ENCODE results near the gene HBA2. TPM values are rescaled to one million over a fixed set of nuclear protein-coding genes. Genes with fewer than 3 reads are reported as not detected.
A peak's percentile ranks its signal among the peaks of the same experiment; 100 is the strongest.

HBA2 gene
- total and polyA plus RNA-seq, 9 of the 15 experiments (the other 6 are each of a cell fraction or from before 2014, with no cell fraction given), result 40.4 to 853 (median 286) TPM

GRCh38 chr16:177981-178667 is 5.4 kb downstream of the HBA2 start (continued):
- TF ChIP-seq CEBPG (CRISPR knock-in tag; IDR thresholded peaks at IDR 0.05) (peak; percentile 52; the same call in 1 of the 2 replicates), CEBPG (tag; conservative IDR thresholded peaks at IDR 0.05 in 1 of 2, IDR thresholded peaks at IDR 0.05 in 1 of 2) (no peak)

GRCh38 chr16:178668-179015 is 6.0 kb downstream of the HBA2 start:
- ATAC-seq (no peak), DNase-seq (ENCODE audit: extremely low read depth in 1 of 4, low spot score in 3 of 4) (no peak), FAIRE-seq (no peak)
- Histone ChIP-seq H3K9ac (ENCODE audit: insufficient read depth in 1 of 2, low read depth in 2 of 2, low read length in 2 of 2) (0 out of 4 replicates have a peak overlapping the region, but pooled peaks of 1 of the 2 experiments have one; percentile 63), H3K4me3 (peak overlapping the region; percentile 55; the same call in 1 of the 2 replicates), H3K27ac (ENCODE audit: extremely low read depth, low read depth, low read length) (peak overlapping the region; percentile 57; the same call in 1 of the 3 replicates), H2AFZ (ENCODE audit: low read depth, low read length) (no peak overlapping the region), H3K27me3 (ENCODE audit: control insufficient read depth in 2 of 2, insufficient read depth in 2 of 2, low read length in 2 of 2) (no peaks in the 10 kb centered on the region), H3K4me1 (replicated peaks in 1 of 2; ENCODE audit: control insufficient read depth in 2 of 2, insufficient read depth in 2 of 2, low read length in 2 of 2) (peaks cover 30 to 59% of the 10 kb centered on the region in 2 experiments; a peak in 4 of 5 replicates), H3K79me2 (ENCODE audit: control insufficient read depth, insufficient read depth, low read length) (peaks cover 47% of the 10 kb centered on the region), H4K20me1 (replicated peaks; ENCODE audit: control insufficient read depth, insufficient read depth, low read length) (0 out of 2 replicates have a peak, but pooled peaks cover 3% of the 10 kb centered on the region), H3K36me3 (ENCODE audit: control insufficient read depth, insufficient read depth, low read length) (peaks cover 24% of the 10 kb centered on the region), H3K9me1 (ENCODE audit: control insufficient read depth, insufficient read depth, low read length) (peaks cover 3% of the 10 kb centered on the region), H3K9me3 (replicated peaks; ENCODE audit: control insufficient read depth, insufficient read depth, low read depth, low read length) (no peaks in the 10 kb centered on the region), H3K4me2 (ENCODE audit: insufficient read depth, low read length) (peak overlapping the region; percentile 80)
- BruUV-seq (replicated peaks), result no TSS peak
- in situ Hi-C loops (cut with MboI), result no loop called here
- TF ChIP-seq FOSL1 (tag; conservative IDR thresholded peaks at IDR 0.05) (0 out of 2 replicates have a peak, but pooled peaks have one; percentile 24), ATF3 (IDR thresholded peaks at IDR 0.05) (peak; percentile 48; the same call in 1 of the 2 replicates), ATF3 (CRISPR knock-in tag; conservative IDR thresholded peaks at IDR 0.05) (no peak), ZNF280A (IDR thresholded peaks at IDR 0.05; ENCODE audit: low read depth, partially characterized antibody) (no peak), PHF20 (IDR thresholded peaks at IDR 0.05; ENCODE audit: partially characterized antibody) (no peak), ZBTB33 (CRISPR knock-in tag; IDR thresholded peaks at IDR 0.05) (peak; percentile 51; the same call in 1 of the 2 replicates), ZSCAN29 (IDR thresholded peaks at IDR 0.05) (no peak)
- ChIA-PET CTCF (ENCODE audit: low intra/inter-chr PET ratio) (interaction anchor here (4.5 kb wide), 1 partner anchor 82 kb away, joined by 27 read pairs; no protein-coding TSS in a partner anchor), POLR2A (interaction anchor here (1.0 to 1.8 kb wide), 3 partner anchors 21 to 113 kb away, joined by 3 to 8 read pairs (median 7); no protein-coding TSS in a partner anchor)
- WGBS (ENCODE audit: insufficient coverage, low coverage, missing lambda C conversion rate), result 89% methylated on average over 11 of the region's 11 CpGs
- intact Hi-C loops (cut with micrococcal nuclease), result loop anchor here (2.0 kb wide), 1 partner anchor 36 kb away; no protein-coding TSS in a partner anchor
